HuH-7.5 (cell line): Measurements from ENCODE around the gene MAPT.

Experiments
- DNase-seq: peaks from one replicate; pipeline ENCODE4 v3.0.0; 2011; ENCODE audit warnings: low spot score

MAPT gene

DNA sequence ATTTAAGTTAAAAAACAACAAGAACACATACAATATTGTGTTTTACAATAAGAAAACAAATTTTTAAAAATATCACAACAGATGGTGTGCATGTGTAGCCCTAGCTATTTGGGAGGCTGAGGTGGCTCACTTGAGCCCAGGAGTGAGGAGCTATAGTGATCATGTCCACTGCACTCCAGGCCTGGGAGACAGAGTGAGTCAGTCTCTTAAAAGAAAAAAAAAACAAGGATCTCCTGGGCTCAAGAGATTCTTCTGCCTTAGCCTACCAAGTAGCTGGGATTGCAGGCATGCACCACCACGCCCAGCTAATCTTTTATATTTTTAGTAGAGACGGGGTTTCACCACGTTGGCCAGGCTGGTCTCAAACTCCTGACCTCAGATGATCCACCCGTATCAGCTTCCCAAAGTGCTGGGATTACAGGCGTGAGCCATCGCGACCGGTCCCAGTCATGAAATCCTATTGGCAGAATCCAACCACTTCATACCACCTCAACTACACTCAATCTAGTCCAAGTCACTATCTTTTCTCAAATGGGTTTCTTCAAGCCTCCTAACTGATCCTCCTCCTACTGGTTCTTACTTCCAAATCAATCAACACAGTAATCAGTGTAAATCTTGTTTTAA lies 159.7 kb downstream of the MAPT start:
- DNase-seq: no peak

DNA sequence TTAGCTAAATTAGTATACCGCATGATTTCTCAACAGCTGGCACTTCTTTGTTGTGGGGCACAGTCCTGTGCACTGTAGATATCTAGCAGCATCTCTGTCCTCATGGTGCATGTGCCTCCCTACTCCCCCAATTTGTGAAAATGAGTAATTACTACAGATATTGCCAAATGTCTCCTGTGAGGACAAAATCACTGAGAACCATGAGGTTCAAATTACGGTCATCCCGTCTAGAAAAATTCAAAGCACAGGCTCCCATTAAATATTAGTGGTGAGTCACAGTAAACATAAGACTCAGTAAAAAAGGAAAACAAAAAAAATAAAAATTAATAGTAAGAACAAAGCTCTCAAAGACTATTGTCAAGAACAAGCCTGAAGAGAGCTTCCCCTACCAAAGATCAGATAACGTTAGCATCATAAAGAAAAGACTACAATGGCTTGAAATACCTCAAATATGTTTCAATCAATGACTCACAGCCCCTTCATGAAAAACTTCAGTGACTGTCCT lies 162.5 kb downstream of the MAPT start:
- DNase-seq: no peak

DNA sequence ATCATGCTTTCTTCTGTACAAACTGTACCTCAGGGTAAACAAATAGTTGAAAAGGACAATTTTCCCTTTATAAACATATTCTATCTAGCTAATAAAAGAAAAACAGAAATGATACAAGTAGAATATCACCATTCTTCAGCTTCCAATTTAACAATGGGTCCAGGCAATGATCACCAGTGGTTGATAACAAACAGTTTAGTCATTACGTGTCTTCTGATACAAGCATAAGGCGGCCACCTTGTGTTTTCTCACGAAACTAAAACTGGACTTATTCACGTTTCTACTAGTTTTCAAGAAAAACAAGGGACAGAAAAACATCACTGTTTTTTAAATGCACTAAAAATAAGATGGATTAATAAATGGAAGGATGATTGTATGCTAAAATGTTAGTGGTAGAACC lies 163.0 kb downstream of the MAPT start:
- DNase-seq: no peak

DNA sequence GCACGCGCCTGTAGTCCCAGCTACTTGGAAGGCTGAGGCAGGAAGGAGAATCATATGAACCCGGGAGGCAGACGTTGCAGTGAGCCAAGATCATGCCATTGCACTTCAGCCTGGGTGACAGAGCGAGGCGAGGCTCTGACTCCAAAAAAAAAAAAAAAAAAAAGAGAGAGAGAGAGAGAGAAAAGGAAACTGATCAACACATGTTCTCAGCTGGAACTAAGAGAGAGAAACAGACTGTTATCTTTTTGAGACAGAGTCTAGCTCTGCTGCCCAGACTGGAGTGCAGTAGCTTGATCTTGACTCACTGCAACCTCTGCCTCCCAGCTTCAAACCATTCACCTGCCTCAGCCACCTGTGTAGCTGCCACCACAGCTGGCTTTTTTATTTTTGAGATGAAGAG lies 165.1 kb downstream of the MAPT start:
- DNase-seq: no peak

DNA sequence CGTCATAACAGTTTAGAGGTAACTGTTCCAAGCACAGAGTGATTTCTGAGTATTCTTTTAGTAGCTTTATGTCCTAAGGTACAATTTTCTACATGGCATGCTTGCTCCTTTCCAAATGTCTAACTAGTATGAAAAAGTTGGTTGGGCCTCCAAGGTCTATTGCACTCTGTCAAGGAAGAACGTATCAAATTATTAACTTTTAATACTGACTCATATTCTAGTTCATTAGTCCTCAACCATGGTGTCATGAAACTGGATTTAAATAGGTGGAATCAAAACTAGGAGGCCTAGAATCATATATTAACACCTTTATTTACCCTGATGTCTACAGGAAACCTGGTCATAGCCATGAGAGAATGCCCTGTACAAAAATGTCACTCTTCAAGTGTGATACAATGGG lies 166.1 kb downstream of the MAPT start:
- no peak for DNase-seq

DNA sequence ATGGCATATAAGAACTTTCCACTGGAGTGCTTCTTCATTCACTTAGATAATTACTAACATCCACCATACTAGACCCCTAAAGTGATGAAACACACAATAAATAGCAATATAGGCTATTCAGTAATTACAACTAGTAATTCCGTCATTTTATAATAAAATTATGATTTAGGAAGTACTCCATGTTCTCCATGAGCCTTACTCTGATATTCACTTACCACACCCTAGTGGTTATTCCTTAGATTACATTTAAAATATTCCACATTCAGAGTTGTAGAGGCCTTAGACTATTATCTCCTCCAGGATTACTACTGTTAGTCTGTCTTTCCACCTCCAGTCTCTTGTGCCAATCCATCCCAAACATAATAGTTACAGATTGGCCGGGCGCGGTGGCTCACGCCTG lies 167.1 kb downstream of the MAPT start:
- no peak for DNase-seq

DNA sequence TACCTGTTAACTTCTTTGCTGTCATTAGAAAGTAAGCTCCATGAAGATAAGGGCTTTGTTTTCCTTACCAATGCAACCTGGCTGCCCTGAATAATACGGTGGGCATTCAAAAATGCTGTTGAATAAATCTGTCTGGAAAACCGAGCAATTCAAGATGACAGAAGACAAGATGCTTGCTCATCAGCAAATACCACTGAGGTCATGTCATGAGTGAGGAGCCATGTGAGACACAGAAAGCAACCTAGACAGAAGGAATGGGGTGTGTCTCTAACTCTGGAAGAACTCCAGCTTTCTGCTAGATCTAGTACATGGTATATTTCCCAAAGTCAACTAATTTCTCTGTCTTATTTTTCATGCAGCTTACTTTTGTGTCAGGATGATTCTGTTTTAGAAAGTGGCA lies 168.9 kb downstream of the MAPT start:
- no peak for DNase-seq

DNA sequence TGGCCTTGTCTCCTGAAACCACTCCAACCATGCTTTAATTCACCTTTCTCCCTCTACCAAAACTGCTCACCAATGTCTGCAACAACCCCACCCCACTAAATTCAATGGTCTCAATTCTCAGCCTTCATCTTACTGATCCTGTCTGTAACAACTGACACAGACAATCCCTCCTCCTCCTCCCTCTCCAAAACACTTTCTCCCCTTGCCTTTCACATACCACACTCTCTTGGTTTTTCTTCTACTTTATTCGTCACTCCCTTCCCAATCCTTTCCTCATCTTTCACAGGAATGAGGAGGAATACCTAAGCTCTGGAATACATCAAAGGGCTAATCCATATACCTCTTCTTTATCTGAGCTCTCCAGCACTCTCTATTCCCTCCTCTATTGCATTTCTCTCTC lies 170.1 kb downstream of the MAPT start:
- no peak for DNase-seq

DNA sequence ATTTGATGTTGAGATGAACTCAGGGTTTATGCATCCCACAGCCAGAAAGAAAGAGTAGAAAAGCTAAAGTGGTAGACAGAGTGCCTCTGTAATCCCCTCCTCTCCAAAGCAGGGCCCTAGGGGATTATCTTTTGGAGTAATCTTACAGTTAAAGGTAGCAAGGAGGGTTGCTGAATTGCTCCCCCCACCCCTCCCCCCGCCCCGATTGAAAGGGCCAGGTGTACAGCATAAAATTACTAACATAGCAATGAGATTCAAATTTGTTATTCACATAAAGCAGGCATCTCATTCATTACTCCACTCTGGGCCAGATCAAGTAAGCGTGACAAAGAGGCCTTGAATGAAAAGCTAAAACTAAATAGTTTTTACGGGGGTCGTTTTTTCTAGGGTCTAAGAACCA lies 177.4 kb downstream of the MAPT start:
- no peak for DNase-seq

DNA sequence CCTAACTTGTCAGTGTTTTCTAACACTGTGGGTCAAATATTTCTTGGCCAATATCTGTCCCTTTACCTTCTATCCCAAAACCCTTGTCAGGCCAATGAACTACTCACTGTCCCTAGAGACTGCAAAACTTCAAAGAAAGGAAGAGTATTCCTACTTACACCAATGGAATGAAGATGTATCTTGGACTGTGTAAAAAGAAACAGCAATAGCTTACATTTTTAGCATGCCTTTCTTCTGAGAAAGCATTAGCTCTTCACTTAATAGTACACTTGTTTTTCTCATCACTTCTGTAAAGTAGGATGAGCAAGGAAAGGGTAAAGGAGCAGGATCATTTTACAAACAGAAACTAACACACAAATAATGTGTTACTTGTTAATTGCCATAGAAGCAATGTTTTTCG lies 178.6 kb downstream of the MAPT start:
- no peak for DNase-seq

DNA sequence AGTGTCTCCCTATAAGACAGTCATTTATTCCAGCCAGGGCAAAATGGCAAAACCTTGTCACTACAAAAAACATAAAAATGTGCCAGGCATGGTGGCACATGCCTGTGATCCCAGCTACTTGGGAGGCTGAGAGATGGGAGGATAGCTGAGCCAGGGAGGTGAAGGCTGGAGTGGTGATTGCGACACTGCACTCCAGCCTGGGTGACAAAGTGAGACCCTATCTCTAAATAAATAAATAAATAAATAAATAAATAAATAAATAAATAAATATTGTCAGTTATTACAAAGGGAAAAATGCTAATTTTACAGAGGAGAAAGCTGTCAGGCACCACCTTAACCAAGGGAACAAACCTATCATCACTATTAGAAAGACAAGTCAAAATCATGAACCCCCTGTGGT lies 180.2 kb downstream of the MAPT start:
- no peak for DNase-seq
